HS-5 (cell line): ENCODE measurements around the gene ARHGAP33.
"Not testable (repeated sequence)": the region's sequence is repeated elsewhere in the genome, so short reads cannot be mapped to it uniquely, and the experiment has no call there.

Source experiments
- DNase-seq: peaks from one replicate; pipeline ENCODE4 v3.0.0-alpha.2; 2012; ENCODE audit warnings: low read depth

ARHGAP33 gene

DNA sequence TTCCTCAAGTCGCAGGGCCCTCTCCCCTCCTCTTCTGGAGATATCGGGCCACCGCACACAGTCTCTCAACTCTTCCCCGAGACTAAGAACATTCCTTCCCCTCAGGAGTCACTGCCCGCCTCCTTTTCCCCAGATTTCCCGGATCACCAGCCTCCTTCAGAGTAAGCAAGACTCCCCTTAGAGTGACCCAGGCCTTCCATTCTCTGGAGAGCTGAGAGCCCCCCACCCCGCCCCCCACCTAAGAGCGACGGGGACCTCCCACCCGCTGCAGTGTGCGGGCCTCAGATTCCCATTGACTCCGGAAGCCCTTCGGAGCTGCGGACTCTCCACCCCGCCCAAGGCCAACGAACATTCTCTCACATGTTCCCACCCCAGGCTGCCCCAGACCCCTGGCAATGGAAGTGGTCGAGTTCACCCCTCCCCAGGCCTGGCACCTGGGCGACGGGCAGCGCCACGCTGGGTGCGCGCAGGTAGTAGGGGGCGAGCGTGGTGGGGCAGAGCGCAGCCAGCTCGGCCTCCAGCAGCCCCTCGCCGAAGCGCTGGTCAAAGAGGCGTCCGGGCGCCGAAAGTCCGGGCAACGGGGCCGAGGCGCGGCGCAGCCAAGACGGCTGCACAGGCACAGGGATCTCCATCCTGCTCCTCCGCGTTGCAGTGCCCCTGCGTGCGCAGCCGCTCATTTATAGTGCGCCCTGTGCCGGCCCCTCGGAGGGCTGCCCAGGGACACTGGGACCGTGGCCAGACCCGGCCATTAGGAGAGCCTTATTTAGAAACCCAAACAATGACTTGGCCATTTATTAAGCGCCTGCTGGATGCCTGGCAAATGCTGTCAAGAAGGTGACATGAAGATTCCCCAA lies 18.8 kb upstream of the ARHGAP33 start, which contains the start of gene HSPB6:
Gene HSPB6 (minus strand): TSS at position 653 of the 854 bp plus-strand sequence. CDS start 21 bp downstream, at position 632.
- no peak for DNase-seq

- DNase-seq, result peak; percentile 59
Observed at GRCh38 chr19:35757231-35757748, 18.1 kb upstream of the ARHGAP33 start.

DNA sequence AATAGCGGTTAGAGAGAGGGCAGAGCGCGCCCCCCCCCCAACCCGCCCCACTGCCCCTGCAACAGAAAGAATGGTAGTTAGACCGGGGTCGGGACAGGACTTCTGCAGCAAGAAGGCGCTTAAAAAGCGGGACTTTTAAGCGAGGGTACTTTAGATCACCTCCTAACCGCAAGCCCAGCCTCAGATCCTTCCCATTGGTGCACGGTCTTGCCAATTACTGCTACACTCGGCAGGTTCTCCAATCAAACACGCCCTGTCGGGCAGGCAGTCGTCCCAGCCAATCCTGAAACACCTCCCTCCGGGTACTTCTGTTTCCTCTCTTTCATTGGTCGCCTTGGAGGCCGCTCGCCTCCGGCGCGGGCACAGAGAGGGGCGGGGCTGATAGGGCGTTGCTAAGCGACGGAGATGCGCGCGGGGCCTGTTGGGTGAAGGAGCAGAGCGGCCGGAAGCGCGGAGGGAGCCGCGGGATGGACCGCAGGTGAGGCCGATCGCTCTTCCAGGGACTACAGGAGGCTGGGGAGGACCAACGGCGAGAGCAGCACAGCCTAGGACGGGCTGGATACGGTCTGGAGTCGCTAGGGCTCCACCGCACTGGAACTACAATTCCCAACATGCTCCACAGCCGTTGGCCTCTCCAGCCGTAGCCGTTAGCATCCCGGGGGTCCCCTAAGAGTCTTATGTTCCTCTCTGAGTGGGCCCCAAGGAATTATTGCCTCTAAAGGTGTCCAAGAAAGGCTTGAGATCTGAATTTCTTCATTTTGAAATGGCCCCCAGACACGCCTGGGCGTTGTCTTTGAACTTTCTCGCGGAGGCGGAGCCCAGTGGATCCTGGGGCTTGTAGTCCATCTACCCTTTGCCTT lies 17.4 kb upstream of the ARHGAP33 start, which contains the start of gene PROSER3:
Gene PROSER3 (plus strand): TSS at position 428 of the 860 bp plus-strand sequence. CDS start 40 bp downstream, at position 468.
- DNase-seq, result peak; percentile 98

DNA sequence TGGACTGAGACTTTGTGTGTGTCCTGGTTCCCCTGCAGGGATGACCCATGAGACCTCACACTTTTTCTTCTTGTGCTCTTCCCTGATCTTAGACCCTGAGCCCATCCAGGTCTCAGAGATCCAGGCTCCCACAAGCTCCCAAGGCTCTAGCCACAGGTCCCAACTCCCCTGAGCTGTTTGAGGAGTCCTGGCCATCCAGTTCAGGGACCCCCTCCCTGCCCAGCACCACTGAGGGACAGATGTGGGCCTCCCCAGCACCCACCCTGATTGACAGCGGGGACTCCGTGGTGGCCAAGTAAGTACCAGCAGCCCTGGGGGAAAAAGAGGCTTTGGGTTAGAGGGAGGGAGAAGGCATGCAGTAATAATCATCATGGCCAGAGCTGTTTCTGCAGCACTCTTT lies 15.7 kb upstream of the ARHGAP33 start:
- DNase-seq, result no peak

GRCh38 chr19:35760711-35761349 lies 14.5 kb upstream of the ARHGAP33 start:
- DNase-seq, result no peak

- DNase-seq, result no peak
Observed at GRCh38 chr19:35764432-35765315, 10.7 kb upstream of the ARHGAP33 start.

GRCh38 chr19:35766571-35767104 lies 8.7 kb upstream of the ARHGAP33 start:
- no peak for DNase-seq

- DNase-seq, result no peak
Observed at GRCh38 chr19:35767288-35768081, 7.9 kb upstream of the ARHGAP33 start.

DNA sequence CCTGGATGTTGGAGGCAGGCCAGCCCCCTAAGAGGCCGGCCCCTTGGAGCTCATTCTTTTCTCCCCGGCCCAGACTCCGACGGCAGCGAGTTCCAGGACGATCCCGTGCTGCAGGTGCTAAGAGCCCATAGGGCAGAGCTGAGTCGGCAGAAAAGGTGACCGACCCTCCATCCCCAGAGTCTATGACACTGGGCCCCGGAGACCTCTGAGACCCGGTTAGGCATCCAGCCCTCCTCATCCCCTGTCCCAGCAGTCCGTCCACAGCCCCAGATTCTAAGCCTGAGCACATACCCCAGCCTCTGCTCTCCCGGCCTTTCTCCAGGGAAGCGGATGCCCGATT lies 7.3 kb upstream of the ARHGAP33 start:
- DNase-seq, result no peak

DNA sequence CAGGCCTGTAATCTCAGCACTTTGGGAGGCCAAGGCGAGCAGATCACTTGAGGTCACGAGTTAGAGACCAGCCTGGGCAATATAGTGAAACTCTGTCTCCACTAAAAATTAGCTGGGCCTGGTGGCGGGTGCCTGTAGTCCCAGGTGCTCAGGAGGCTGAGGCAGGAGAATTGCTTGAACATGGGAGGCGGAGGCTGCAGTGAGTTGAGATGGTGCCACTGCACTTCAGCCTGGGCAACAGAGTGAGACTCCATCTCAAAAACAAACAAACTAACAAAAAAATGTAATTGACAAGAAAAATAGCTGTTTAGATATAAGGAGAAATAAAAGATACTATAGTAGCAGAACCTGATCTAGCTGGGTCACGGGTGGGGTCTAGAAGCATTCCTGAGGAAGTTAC lies 3.0 kb upstream of the ARHGAP33 start:
- DNase-seq, result not testable (repeated sequence)

DNA sequence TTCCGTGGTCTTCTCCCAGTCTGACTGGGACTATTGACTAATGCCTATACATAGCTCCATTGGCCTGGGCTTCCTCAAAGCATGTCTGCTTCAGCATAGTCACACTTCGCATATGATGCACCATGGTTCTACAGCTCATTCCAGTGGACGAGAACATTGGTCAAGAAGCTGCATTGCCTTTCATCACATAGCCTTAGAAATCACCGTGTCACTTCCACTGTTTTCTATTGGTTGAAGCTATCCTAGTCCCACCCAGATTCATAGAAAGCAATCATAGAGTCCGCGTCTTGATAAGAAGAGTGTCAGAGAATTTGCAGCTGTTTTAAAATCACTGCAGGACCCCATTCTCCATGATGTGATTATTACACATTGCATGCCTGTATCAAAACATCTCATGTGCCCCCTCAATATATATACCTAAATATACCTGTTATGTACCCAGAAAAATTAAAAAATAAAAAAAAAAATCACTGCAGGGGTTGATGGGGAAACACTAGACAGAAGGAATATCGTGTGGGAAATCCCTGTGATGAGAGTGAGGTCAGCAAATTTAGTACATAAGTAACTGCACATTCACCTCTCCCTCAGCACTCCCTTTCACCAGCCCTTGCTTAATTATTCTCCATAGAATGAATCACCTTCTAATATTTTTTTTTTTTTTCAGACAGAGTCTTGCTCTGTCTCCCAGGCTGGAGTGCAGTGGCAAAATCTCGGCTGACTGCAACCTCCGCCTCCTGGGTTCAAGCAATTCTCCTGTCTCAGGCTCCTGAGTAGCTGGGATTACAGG lies 2.2 kb upstream of the ARHGAP33 start:
- DNase-seq, result no peak

DNA sequence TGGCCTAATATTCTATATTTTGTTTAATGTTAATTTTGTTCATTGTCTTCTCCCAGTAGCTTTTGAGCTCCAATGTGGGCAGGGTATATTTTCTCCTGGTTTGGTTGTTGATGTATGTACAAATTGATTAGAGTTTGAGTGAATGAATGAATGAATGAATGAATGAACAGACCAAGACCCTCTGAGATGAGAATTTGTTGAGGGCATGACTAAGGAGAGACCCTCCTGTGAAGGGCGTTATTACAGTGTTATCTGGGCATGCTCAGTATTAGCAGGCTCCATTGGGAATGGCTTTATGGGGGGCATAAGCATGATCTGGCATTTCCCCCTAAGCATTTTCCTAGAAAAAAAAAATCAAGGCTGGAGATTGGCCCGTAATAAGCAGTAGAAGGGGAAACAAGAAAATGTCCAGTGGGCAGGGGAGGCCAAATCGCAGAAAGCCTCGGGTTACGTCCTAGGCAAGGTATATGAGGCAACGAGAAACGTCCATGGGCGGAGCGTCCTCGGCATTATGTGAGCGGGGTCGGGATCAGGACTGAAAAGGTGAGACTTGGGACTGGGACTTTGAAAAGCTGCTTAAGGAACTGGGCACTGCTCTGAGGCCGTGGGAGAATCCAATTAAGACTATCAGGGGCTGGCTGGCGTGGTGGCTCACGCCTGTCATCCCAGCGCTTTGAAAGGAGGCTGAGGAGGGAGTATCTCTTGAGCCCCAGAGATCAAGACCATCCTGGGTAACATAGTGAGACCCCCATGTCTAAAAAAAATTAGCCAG lies 904 bp upstream of the ARHGAP33 start:
- DNase-seq, result no peak

DNA sequence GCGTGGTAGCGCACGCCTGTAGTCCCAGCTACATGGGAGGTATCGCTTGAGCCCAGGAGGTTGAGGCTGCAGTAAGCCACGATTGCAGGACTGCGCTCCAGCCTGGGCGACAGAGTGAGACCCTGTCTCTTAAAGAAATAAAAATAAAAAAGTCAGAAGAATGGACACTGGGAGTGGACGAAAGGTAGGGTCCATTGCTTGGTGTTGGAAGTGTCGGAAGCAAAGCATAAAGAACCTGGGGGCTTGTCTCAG lies 392 bp upstream of the ARHGAP33 start:
- DNase-seq, result no peak

DNA sequence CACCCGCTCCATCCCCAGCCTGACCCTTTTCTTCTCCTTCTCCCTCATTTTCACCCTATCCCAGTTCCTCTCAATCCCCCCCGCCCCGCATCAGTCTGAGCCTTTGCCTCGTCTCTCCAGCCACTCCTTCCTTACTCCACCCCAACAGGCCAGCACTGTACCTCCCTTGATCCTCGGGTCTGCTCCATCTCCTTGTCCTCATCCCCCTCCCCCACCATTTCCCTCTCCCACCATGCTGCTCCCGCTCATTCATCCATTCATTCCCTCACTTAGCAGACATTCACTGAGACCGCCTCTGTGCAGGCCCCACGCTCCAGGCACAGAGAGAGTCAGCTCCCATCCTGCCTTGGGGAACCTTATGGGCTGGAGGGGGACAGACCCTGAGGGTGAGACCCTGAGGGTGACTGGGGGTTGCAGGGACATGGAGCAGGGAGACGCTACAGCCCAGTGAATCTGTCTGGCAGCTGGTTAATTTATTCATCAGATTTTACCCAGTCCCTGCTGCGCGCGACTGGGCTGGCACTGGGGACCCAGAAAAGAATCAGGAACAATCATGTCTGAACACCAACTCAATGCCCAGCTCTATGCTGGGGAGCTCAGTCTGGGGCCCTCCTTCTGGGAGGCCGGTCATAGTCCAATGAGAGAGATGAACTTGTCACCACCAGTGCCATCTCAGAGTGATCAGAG lies 881 bp downstream of the ARHGAP33 start:
- no peak for DNase-seq

GRCh38 chr19:35777086-35777841 lies 1.9 kb downstream of the ARHGAP33 start:
- DNase-seq, result no peak

DNA sequence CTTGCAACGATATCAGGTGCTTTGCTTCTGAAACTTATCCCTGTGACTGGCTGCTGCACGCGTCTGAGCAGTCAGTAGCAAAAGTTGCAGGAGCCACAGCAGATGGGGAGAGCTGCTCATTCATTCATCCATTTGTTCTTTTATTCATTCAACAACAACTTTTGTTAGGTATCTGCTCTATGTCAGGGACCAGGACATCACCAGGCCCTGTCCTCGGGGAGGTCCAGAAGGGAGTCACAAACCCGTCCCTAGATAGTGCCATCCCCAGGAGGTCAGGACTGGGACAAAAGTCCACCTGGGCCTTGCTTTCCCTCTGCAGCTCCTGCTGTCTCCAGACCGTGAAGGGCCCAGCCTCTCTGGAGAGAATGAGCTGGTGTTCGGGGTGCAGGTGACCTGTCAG lies 2.6 kb downstream of the ARHGAP33 start:
- no peak for DNase-seq

DNA sequence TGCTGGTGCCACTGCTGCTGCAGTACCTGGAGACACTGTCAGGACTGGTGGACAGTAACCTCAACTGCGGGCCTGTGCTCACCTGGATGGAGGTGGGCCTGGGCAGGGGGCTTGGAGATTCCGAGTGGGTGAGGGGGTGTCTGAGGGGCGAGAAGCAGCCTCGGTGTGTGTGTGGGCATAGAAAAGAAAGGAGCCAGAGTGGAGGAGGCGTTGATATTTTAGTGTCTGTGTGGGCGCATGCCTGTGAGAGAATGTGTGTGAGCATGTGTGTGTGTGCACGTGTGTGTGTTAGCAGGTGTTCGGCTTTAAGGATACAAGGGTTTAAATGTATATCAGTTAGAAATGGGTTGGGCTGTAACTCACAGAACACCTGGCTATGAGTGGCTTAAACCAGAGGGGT lies 3.7 kb downstream of the ARHGAP33 start:
- DNase-seq, result no peak
